H9 (cell line): ENCODE results near the gene RBM15. TPM values are rescaled to one million over a fixed set of nuclear protein-coding genes. Genes with fewer than 3 reads are reported as not detected.

Experiments
- DNase-seq: peaks from one replicate; pipeline ENCODE4 v3.0.0-alpha.2; 2017
- H2AFZ ChIP-seq: one replicate; pipeline ENCODE4 v1.6.1; 2013; ENCODE audit warnings: mild to moderate bottlenecking, low read length, control low read depth, moderate library complexity
- H2AK5ac ChIP-seq: 2 replicates; pipeline ENCODE4 v1.6.1; 2013; ENCODE audit warnings: low read length, control low read depth, mixed read lengths; ENCODE audit not compliant: insufficient read length
- H2BK120ac ChIP-seq: one replicate; pipeline ENCODE4 v1.6.1; 2013; ENCODE audit warnings: low read depth, mild to moderate bottlenecking, low read length, control low read depth, inconsistent platforms; ENCODE audit not compliant: poor library complexity, severe bottlenecking
- H2BK12ac ChIP-seq: 2 replicates; pipeline ENCODE4 v1.6.1; 2013; ENCODE audit warnings: low read length, control low read depth, mixed read lengths, low read depth; ENCODE audit not compliant: insufficient read length
- H2BK15ac ChIP-seq: 2 replicates; pipeline ENCODE4 v1.6.1; 2013; ENCODE audit warnings: low read depth, low read length, control low read depth
- H2BK20ac ChIP-seq: one replicate; pipeline ENCODE4 v1.6.1; 2013; ENCODE audit warnings: low read depth, mild to moderate bottlenecking, low read length, control low read depth, inconsistent platforms; ENCODE audit not compliant: poor library complexity, severe bottlenecking
- H2BK5ac ChIP-seq: 2 replicates; pipeline ENCODE4 v1.6.1; 2013; ENCODE audit warnings: low read length, control low read depth, mixed read lengths; ENCODE audit not compliant: insufficient read length
- H3K14ac ChIP-seq: 2 replicates; pipeline ENCODE4 v1.6.1; 2013; ENCODE audit warnings: low read length, control low read depth; ENCODE audit not compliant: insufficient read depth
- H3K18ac ChIP-seq: 2 replicates; pipeline ENCODE4 v1.6.1; 2013; ENCODE audit warnings: low read depth, mild to moderate bottlenecking, mixed read lengths, low read length, control low read depth; ENCODE audit not compliant: insufficient read length
- H3K23ac ChIP-seq: 2 replicates; pipeline ENCODE4 v1.6.1; 2013; ENCODE audit warnings: low read length, control low read depth, mixed read lengths, low read depth; ENCODE audit not compliant: insufficient read length
- H3K23me2 ChIP-seq: 2 replicates; pipeline ENCODE4 v1.6.1; 2013; ENCODE audit warnings: low read depth, mild to moderate bottlenecking, mixed read lengths, low read length, control low read depth; ENCODE audit not compliant: insufficient read length, poor library complexity, severe bottlenecking
- H3K27ac ChIP-seq: 2 replicates; pipeline ENCODE4 v1.5.1; 2013; ENCODE audit warnings: low read length, control low read depth, mixed read lengths, low read depth; ENCODE audit not compliant: insufficient read length
- H3K27me3 ChIP-seq: 2 replicates; pipeline ENCODE4 v1.6.1; 2013; ENCODE audit warnings: low read length, control low read depth, inconsistent platforms; ENCODE audit not compliant: insufficient read depth
- H3K4ac ChIP-seq: 2 replicates; pipeline ENCODE4 v1.6.1; 2013; ENCODE audit warnings: low read depth, mild to moderate bottlenecking, control low read depth, inconsistent platforms, low read length, moderate library complexity
- H3K4me1 ChIP-seq: 2 replicates; pipeline ENCODE4 v1.6.1; 2013; ENCODE audit warnings: low read length, control low read depth, inconsistent platforms; ENCODE audit not compliant: insufficient read depth
- H3K4me2 ChIP-seq: 2 replicates; pipeline ENCODE4 v1.6.1; 2013; ENCODE audit warnings: low read length, control low read depth, mixed read lengths; ENCODE audit not compliant: insufficient read length, insufficient read depth
- H3K56ac ChIP-seq: 2 replicates; pipeline ENCODE4 v1.6.1; 2013; ENCODE audit warnings: low read depth, mild to moderate bottlenecking, mixed read lengths, low read length, control low read depth; ENCODE audit not compliant: insufficient read length
- H3K79me1 ChIP-seq: 2 replicates; pipeline ENCODE4 v1.6.1; 2013; ENCODE audit warnings: low read depth, mild to moderate bottlenecking, moderate library complexity, low read length, control low read depth, inconsistent platforms; ENCODE audit not compliant: insufficient read depth, poor library complexity, severe bottlenecking
- H3K79me2 ChIP-seq: 2 replicates; pipeline ENCODE4 v1.6.1; 2013; ENCODE audit warnings: low read length, control low read depth, inconsistent platforms; ENCODE audit not compliant: insufficient read depth
- H3K9ac ChIP-seq: 2 replicates; pipeline ENCODE4 v1.6.1; 2013; ENCODE audit warnings: low read length, control low read depth, mixed read lengths; ENCODE audit not compliant: insufficient read length; ENCODE audit errors: extremely low read depth
- H3K9me3 ChIP-seq: one replicate; pipeline ENCODE4 v1.6.1; 2013; ENCODE audit warnings: low read depth, low read length, inconsistent platforms; ENCODE audit not compliant: control insufficient read depth
- H3T11ph ChIP-seq: one replicate; pipeline ENCODE4 v1.6.1; 2013; ENCODE audit warnings: mild to moderate bottlenecking, low read length, control low read depth, inconsistent platforms
- H4K20me1 ChIP-seq: one replicate; pipeline ENCODE4 v1.6.1; 2013; ENCODE audit not compliant: control insufficient read depth, insufficient read length, insufficient read depth
- H4K5ac ChIP-seq: 2 replicates; pipeline ENCODE4 v1.6.1; 2013; ENCODE audit warnings: low read depth, mild to moderate bottlenecking, mixed read lengths, low read length, control low read depth; ENCODE audit not compliant: insufficient read length
- H4K8ac ChIP-seq: replicated peaks from 2 replicates; pipeline ENCODE4 v1.6.1; 2013; ENCODE audit warnings: low read length, control low read depth, mixed read lengths, low read depth; ENCODE audit not compliant: insufficient read length
- H4K91ac ChIP-seq: 2 replicates; pipeline ENCODE4 v1.6.1; 2013; ENCODE audit warnings: low read depth, mild to moderate bottlenecking, moderate library complexity, mixed read lengths, low read length, control low read depth; ENCODE audit not compliant: insufficient read length
- H3K27ac Mint-ChIP-seq, 3 experiments: 2 replicates in 2 of 3; 3 replicates in 1 of 3; pipeline ENCODE4 v1.8.0; 2020 to 2021; ENCODE audit warnings: mixed read lengths in 3 of 3, mild to moderate bottlenecking in 1 of 3, moderate library complexity in 1 of 3
- H3K27me3 Mint-ChIP-seq: 2 replicates; pipeline ENCODE4 v1.8.0; 2021; ENCODE audit warnings: low read depth, mild to moderate bottlenecking, moderate library complexity, mixed read lengths
- H3K36me3 Mint-ChIP-seq, 3 experiments: 2 replicates in 2 of 3; 3 replicates in 1 of 3; pipeline ENCODE4 v1.8.0; 2020 to 2021; ENCODE audit warnings: low read depth in 3 of 3, mixed read lengths in 3 of 3; ENCODE audit not compliant: insufficient read depth in 1 of 3
- H3K4me1 Mint-ChIP-seq, 2 experiments: 2 replicates each; pipeline ENCODE4 v1.8.0; 2020; ENCODE audit warnings: mixed read lengths in 2 of 2
- H3K4me3 Mint-ChIP-seq, 2 experiments: 2 replicates in 1 of 2; 3 replicates in 1 of 2; pipeline ENCODE4 v1.8.0; 2020 to 2021; ENCODE audit warnings: mild to moderate bottlenecking in 2 of 2, mixed read lengths in 2 of 2, moderate library complexity in 1 of 2
- H3K9me3 Mint-ChIP-seq, 2 experiments: 2 replicates in 1 of 2; 3 replicates in 1 of 2; pipeline ENCODE4 v1.8.0; 2020; ENCODE audit warnings: mild to moderate bottlenecking in 2 of 2, mixed read lengths in 2 of 2, moderate library complexity in 1 of 2
- CTCF ChIP-seq: fragments of 200-600 bp; sonication (generic); conservative IDR thresholded peaks from 3 replicates; pipeline ENCODE4 v1.8.0; 2021; ENCODE audit warnings: antibody characterized with exemption, mild to moderate bottlenecking
- WGBS: extraction: QIAGEN DNeasy Blood & Tissue Kit; methylation state at CpG from one replicate; pipeline ENCODE4 v1.1.7; 2013; ENCODE audit warnings: missing lambda C conversion rate, low lambda C conversion rate, mixed read lengths; ENCODE audit not compliant: insufficient read length; ENCODE audit errors: extremely low coverage; 5-methylcytosine and 5-hydroxymethylcytosine counted together
- total RNA-seq: library from RNA; stranded (reverse); gene quantifications from 2 replicates; pipeline ENCODE4 v1.2.1, GENCODE V29; 2021

Gene RBM15
- total RNA-seq, 1 experiment from 2014 or later: 62.0 TPM

GRCh38 chr1:110380672-110381283 lies 41.6 kb downstream of the RBM15 start:
- Histone ChIP-seq H3K18ac (no peak overlapping the region), H2BK12ac (no peak overlapping the region), H3K4me2 (no peak overlapping the region), H3K4ac (no peak overlapping the region), H3K4me1 (no peaks in the 10 kb centered on the region), H3K9ac (no peak overlapping the region), H2BK5ac (no peak overlapping the region), H3K79me1 (no peaks in the 10 kb centered on the region), H3T11ph (no peak overlapping the region), H3K9me3 (no peaks in the 10 kb centered on the region), H4K5ac (no peak overlapping the region), H3K23me2 (no peaks in the 10 kb centered on the region), H3K23ac (no peak overlapping the region), H3K27ac (no peak overlapping the region), H2BK15ac (no peak overlapping the region), H4K20me1 (no peaks in the 10 kb centered on the region), H4K91ac (no peak overlapping the region), H4K8ac (no peak overlapping the region), H2AK5ac (no peak overlapping the region), H2BK120ac (no peak overlapping the region), H3K14ac (no peak overlapping the region), H3K56ac (no peak overlapping the region), H3K79me2 (no peaks in the 10 kb centered on the region), H2BK20ac (no peak overlapping the region), H2AFZ (no peak overlapping the region), H3K27me3 (no peaks in the 10 kb centered on the region)
- H3K36me3 Mint-ChIP-seq: peaks cover 13 to 32% (median 24%) of the 10 kb centered on the region in 3 experiments; a peak in 6 of 7 replicates
- no peak overlapping the region for H3K4me3 Mint-ChIP-seq
- H3K27me3 Mint-ChIP-seq: no peaks in the 10 kb centered on the region
- H3K27ac Mint-ChIP-seq: peak overlapping the region in 1 of 3 experiments; percentile 14; a peak in 1 of 7 replicates
- no peaks in the 10 kb centered on the region for H3K4me1 Mint-ChIP-seq
- no peaks in the 10 kb centered on the region for H3K9me3 Mint-ChIP-seq
- no peak for DNase-seq
- WGBS: no CpG with 5 or more reads among the region's 10 CpGs
- no peak for TF ChIP-seq CTCF
